ENCODE measurements around the gene TUT4.

Gene TUT4

DNA sequence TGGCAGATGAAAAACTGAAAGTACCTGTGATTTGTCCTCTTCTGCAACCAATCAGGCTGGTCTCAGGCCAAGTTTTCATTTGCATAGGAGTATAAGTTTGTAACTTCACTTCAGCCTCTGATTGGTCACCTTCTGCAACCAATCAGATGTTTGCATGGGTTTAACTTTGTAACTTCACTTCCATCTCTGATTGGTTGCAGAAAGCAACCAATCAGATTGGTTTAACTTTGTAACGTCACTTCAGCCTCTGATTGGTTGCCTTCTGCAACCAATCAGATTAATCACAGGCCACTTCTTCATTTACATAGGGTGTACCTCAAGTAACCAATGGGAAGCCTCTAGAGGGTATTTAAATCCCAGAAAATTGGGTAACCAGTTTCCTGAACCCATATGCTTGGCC is 18.9 kb upstream of the TUT4 start:
- no peak for DNase-seq (ENCODE audit: low read depth in 2 of 2)

DNA sequence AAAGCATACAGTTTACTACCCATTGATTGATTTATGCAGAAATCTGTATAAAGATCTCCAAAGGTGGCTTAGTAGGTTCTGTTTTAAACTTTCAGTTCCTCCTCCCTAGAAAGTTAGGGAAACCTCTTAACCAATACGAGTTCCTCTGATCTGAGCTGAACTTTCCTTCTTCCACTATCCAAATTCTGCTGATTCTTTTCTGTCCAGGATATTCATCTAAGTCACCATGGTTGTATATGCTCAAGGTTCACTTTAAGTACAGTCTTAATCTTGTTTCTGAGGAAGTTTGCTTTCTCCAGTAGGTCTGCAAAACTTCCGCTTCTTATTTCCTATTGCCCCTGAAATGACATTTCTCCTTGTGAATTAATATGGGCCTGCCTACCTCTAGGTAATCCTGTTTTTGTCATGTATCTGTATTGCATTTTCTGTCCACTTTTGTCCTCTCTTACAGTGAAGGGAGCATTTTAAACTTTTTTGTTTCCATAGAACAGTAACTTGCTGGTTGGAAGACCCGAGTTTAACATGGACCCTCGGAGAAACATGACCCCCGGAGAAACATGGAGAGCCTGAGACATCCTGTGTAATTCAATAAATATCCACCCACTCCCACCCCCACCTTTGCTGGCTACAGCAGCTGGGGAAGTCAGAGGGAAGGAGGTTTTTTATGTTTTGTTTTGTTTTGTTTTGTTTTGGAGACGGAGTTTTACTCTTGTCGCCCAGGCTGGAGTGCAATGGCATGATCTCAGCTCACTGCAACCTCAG is 16.7 kb upstream of the TUT4 start:
- no peak for DNase-seq (ENCODE audit: low read depth in 2 of 2)

DNA sequence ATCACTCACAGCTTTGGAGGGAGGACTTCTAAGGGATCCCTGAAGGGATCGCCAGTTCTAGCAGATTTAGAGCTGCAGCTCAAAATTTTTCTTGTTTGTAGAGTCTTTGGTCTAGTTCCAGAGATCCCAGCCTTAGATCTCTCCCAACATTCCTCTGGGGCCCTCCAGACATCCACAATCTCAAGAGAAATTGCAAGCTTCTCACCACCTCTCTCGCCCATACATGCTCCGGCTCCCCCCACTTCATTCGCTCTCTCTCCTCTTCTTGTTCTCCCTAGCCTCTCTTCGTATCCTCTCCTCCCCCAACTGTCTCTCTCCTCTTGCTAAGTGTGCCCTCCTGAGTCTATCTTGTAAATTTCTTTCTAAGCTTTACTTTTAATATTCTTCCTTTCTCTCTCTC is 15.1 kb upstream of the TUT4 start:
- no peak for DNase-seq (ENCODE audit: low read depth in 2 of 2)

DNA sequence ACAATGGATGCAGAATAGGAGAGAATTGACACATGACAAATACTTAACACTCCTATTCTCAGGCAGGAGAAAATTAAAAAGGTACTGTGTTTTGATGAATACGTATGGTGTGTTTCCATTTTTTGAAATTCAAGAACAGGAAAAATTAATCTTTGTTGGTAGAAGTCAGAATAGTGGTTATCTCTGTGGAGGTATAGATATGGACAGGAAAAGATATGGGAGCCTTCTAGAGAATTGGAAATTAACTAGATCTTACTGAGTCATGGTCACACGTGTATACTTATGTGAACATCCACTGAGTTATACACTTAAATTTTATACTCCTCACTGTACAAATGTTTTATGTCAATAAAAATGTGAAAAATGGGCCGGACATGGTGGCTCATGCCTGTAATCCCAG is 9.9 kb upstream of the TUT4 start:
- no peak for DNase-seq (ENCODE audit: low read depth in 2 of 2)

DNA sequence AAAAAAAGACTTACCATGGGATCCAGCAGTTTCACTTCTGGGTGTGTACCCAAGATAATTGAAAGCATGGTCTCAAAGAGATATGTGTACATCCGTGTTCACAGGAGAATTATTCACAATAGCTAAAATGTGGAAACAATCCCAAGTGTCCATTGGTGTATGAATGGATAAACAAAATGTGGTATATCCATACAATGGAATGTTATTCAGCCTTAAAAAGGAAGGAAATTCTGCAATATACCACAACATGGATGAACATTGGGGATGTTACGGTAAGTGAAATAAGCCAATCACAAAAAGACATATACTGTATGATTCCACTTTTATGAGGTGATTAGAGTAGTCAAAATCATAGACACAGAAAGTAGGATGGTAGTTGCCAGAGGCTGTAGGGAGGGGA is 7.0 kb upstream of the TUT4 start:
- no peak for DNase-seq (ENCODE audit: low read depth in 2 of 2)

DNA sequence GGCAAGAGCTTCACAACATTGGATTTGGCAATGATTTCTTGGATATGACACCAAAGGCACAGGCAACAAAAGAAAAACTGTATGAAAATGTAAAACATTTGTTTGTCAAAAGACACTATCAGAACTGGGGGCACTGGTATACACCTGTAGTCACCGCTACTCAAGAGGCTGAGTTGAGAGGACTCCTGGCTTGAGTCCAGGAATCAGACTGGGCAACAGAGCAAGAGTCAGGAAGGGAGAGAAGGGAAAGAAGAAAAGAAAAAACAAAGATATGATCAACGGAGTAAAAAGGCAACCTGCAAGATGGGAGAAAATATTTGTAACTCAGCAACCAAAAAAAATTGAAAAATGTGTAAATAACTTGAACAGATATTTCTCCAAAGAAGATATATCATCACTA is 6.0 kb upstream of the TUT4 start:
- no peak for DNase-seq (ENCODE audit: low read depth in 2 of 2)

DNA sequence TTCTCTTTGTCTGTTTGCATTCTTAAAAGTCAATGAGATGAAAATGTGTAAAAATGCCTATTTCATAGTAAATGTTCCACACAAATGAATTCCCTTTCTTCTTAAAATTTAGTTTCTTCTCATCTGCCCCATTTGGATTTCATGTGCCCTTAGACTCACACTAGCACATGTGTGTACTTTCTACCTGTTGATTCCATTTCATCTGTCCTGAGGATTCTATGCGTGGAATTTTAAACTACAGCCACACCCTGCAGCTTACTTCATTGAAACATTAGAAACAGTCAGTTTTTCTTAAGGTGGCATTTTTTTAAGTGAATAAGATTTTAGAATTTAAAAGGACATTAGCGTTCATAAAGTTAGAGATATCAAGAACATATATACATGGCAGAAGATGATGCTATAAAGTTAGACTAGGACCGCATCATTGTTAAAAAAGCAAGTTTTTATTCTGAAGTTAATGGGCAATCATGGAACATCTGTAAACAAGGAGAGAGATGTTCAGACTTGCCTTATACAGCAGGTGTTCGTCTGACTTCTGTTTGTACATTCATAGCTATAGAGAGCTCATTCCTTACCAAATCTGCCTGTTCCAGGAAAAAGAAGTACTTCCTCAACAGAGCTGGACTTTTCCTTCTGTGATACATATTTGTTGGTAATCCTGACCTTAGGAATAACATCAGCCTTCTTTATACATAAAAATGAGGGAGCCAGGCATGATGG is 3.9 kb upstream of the TUT4 start:
- no peak for DNase-seq (ENCODE audit: low read depth in 2 of 2)

DNA sequence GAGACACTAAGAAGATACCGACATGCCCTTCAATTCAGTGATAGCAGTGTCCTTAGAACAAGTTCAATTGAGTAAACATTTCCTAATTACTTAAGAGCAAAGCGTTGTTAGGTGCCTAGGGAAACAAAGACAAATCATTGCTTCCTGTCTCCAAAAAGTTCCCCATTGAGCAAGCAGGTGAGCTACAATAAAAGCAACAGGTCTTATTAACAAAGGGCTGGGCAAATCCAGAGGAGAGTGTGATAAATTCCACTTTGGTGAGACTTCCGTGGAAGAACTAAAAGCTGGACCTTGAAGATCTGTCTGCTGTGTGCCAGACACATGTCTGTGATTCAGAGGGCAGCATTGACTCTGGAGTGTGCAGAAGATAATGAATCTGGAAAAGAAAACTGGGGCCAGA is 1.9 kb upstream of the TUT4 start:
- DNase-seq (ENCODE audit: low read depth in 2 of 2) = no peak

DNA sequence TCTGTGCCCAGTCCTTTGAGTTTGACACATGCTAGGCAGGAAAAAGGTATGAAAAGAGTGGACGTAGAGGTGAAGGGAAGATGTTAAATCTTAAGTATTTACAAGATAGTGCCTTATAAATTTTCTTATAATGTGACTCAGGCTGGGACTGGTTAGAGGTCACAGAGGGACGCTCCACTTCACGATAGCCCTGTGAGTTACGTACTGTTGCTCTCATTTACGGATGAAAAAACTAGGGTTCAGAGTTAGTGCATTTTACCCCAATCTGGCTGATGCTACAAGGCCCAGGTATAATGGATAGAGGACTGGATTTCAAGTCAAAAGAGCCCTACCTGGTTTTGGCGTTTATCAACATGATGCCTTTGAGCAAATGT is 1.4 kb upstream of the TUT4 start:
- no peak for DNase-seq (ENCODE audit: low read depth in 2 of 2)

DNA sequence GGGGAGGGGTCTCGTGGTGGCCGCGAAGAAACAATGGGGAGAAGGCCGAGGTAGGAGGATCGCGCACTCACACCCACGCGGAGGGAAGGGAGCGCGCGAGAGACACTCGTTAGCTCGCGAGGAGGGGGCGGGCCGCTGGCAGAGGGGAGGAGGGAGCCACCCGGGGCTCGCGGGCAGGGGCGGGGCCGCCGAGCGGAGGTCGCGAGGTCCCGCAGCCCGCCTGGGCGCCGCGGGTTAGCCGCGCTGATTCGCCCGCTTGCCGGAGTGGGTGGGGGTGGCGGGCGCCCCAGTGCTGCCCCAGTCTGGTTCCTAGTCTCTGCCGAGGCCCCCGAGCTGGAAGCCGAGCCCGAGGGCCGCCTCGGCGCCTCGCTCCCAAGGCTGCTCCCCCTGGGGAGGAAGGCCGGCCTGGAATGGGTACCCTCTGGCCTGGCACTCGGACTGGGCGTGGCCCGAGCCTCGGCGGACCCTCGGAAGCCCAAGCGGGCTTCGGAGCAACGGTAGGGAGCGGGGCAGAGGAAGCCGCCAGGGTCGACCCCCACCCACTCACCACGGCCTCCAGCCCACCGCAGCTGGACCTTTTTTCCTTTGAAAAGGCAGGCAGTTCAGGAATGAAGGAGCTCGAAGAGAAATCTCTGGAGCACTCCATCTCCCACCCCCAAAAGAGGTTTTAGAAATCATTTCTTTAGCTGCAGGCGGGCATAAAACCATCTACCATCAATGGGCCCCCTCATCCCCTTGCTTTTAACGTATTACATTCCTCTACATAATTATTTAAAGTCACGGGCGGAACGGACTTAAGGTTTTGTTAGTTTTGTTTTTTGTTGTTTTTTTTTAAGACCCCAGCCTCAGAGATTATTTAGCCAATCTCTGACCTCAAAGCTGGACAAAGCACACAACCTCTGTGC is 722 bp upstream of the TUT4 start:
- DNase-seq (ENCODE audit: low read depth in 2 of 2) = peak; percentile 70 to 78

DNA sequence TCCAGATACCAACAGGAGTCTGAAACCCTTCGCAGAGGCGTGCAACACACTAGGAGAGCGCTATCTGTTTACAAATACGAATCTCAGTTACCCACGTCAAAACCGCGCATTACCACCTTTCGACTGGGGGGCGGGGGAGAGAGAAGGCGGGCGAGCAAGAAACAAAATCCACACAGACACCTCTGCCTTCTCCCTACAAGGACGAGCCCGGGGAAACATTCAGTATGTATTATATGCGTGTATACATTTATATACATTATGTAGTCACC is 722 bp downstream of the TUT4 start:
- peak; percentile 21 to 43 for DNase-seq (ENCODE audit: low read depth in 2 of 2)

DNA sequence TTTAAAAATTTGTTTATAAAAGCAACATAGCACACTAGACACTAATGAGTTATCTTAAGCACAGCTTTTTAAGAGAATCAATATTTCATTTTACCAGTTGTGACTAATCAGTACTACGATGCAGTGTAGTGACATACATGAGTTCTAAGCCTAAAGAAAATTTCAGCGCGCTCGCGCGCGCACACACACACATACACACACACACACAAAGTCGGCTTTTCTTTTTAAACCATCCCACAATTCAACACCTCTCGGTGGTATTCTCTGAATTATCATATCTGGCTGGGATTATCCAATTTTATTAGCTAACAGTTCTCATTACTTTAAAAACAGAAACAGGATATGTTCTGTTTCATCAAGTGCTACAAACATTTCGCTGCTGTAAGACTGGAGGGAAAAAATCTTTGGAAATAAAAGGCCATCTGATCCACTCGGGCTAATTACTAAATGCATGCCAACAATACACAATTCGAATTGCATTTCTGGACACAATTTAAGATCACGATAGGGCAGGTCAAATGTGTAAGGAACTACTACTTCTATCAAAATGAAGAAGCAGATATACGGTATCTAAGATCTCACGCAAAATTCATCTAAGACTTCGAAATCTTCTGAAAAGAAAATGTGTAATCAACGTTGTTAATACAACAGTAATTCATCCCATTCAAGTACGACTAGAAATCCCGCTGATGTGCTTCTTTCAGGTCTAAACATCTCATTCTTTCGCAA is 1.2 kb downstream of the TUT4 start:
- no peak for DNase-seq (ENCODE audit: low read depth in 2 of 2)

DNA sequence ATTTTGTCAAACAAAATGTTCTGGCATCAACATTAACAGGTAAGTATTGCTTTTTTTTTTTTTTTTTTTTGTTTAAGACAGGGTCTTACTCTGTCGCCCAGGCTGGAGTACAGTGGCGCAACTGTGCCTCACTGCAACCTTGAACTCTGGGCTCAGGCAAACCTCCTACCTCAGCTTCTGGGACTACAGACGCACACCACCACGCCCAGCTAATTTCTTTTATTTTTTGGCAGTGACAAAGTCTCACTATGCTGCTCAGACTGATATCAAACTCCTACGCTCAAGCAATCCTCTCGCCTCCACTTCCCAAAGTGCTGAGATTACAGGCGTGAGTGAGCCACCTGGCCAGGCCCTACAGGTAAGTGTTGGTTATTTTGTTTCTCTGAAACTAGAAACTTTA is 2.4 kb downstream of the TUT4 start:
- no peak for DNase-seq (ENCODE audit: low read depth in 2 of 2)

DNA sequence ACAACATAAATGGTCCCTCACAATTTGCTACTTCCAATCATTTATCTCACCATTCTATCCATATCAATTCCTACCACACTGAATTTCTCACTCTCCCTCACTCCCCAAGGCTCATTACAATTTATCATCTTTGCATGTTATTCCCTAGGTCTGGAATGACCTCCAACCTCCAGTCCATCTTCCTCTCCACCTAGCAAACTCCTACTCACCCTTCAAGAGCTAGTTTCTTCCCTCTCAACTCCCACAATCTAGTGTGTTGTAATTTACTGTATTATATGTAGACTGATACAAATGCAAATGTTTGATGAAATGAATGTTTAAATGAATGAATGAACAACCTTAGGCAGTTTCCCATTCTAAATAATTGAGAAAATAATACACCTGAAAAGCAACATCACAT is 3.6 kb downstream of the TUT4 start:
- DNase-seq (ENCODE audit: low read depth in 2 of 2) = no peak

DNA sequence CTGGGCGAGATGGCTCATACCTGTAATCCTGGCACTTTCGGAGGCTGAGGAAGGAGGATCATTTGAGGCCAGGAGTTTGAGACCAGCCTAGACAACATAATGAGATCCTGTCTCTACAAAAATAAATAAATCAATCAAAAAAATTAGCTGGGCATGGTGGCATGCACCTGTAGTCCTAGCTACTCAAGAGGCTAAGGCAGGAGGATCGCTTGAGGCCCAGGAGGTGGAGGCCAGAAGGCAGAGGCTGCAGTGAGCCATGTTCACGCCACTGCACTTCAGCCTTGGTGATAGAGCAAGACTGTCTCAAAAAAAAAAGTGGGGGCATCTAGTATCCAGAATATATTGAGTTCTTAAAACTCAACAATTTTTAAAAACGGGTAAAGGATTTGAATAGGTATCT is 6.0 kb downstream of the TUT4 start:
- DNase-seq (ENCODE audit: low read depth in 2 of 2) = no peak

DNA sequence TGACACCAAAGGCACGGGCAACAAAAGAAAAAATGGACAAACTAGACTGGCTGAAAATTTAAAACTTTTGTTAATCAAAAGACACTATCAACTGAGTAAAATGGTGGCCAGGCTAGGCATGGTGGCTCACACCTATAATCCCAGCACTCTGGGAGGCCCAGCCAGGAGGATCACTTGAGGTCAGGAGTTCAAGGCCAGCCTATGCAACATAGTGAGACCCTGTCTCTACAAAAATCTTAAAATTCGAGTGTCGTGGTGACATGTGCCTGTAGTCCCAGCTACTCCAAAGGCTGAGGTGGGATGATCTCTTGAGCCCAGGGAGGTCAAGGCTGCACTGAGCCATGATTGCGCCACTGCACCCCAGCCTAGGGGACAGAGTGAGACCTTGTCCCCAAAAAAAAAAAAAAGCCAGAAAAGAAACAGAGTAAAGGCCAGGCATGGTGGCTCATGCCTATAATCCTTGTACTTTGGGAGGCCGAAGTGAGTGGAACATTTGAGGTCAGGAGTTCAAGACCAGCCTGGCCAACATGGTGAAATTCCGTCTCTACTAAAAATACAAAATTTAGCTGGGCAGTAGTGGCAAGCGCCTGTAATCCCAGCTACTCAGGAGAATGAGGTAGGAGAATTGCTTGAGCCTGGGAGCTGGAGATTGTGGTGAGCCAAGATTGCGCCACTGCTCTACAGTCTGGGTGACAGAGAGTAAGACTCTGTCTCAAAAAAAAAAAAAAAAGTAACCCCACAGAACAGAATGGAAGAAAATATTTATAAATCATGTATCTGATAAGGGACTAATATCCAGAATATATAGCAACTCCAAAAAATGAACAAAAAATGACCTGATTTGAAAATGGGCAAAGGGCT is 8.0 kb downstream of the TUT4 start:
- no peak for DNase-seq (ENCODE audit: low read depth in 2 of 2)

DNA sequence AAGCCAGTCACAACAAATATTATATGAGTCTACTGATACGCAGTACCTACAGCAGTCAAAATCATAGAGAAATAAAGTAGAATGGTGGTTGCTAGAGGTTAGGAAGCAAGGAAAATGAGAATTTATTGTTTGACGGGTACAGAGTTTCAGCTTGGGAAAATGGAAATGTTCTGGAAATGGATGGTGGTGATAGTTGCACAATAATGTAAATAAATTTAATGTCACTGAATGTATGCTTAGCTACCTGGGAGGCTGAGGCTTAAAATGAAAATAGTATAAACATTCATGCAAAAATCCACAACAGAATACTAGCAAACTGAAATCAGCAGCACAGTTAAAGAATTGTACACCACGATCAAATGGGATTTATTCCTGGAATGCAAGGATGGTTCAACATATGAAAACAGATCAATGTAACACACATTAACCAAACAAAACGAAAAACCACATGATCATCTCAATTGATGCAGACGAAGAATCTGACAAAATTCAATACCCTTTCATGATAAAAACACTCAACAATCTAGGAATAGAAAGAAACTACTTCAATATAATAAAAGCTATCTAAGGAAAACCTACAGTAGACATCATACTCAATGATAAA is 10.7 kb downstream of the TUT4 start:
- DNase-seq (ENCODE audit: low read depth in 2 of 2) = no peak

DNA sequence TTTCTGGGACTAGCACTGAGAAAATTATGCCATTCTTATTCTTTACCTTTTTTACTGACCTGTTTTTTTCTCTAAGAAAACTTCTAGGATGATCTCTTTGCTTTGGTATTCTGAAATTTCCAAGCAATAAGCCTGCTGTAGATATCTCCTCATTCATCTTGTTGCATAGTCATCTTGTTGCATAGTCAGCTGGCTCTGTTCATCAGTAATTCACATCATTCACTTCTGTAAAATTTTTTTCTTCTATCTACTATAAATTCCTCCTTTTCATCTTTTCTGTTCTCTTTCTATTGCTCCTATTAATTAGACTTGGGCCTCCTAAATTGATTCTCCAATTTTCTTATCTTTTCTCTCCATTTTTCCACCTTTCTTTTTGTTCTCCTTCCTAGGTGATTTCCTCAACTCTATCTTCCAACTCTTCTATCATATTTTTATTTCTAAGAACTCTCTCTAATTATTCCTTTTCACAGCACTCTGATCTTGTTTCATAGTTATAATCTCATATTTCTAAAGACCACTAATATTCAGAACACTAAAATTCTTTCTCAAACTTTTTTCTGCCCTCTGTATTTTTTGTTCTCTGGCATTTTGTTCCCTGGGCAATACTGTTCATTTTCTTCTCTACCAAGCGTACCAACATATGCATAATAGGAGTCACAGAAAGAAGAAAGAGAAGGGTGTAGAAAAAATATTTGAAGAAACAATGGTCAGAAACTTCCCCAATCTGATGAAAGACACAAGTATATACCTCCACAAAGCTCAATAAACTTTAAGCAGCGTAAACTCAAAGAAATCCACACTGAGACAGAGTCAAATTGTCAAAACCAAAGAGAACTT is 17.7 kb downstream of the TUT4 start:
- no peak for DNase-seq (ENCODE audit: low read depth in 2 of 2)

DNA sequence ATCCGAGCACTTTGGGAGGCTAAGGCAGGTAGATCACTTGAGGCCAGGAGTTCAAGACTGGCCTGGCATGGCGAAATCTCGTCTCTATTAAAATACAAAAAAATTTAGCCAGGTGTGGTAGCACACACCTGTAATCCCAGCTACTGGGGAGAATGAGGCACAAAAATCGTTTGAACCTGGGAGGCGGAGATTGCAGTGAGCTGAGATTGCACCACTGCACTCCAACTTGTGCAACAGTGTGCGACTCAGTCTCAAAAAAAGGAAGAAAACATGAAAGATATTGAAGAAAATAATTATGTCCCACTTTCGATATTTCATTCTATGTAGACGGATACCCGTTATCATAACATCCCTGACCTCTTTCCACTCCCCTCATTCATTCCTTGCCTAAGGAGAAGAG is 19.2 kb downstream of the TUT4 start:
- no peak for DNase-seq (ENCODE audit: low read depth in 2 of 2)

DNA sequence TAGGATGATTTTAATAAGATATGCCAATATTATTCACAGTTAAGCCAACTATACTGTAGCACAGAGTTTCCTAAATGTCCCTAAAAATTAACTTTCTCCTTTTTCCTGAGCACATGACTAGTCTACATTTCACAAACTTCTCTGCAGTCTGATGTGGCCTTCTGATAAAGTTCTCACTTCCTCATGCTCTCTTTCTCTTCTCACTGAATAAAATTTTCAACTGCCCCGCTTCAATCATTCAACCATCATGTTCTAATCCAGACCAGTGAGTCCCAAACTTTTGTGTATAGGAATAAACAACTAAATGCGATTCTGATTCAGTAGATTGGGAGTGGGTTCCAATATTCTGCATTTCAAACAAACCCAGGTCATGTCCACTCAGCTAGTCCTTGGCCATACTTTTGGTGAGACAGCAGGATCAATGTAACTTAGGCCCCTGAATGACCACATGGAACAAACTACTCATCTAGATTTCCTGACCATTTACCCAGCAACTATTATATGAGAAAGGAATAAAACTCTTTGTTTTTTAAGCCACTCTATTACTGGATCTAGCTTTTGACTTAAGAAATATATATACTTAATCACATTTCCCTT is 20.1 kb downstream of the TUT4 start:
- no peak for DNase-seq (ENCODE audit: low read depth in 2 of 2)
